ENCODE results near the gene SH2D1A. TPM values are rescaled to one million over a fixed set of nuclear protein-coding genes. Genes with fewer than 3 reads are reported as not detected.

The SH2D1A gene
- total and polyA plus RNA-seq, 2 of the 4 experiments (the other 2 are of a cell fraction) = not detected

DNA sequence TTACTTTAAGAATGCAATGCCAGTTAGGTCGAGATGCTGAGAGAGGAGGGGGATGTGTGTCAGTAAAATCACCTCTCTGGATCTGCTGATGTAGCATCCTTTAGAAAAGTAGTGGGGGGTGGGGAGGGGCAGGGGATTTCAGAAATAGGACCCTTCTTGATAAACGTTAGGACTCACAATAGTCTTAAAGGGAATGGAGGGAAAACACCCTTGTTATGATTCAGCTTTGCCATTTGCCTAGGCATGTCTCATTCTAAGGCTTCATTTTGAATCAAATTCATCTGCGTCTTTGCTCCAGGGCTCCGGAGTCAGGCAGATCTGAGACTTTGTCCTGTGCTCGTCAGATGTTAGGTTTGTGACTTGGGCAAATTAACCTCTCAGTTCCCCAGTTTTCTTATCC is 879 bp downstream of the SH2D1A start:
- H3K56ac ChIP-seq (ENCODE audit: extremely low read depth, insufficient read depth, low read length) = no peak overlapping the region
- ChIA-PET CTCF (no interaction called here), POLR2A (ENCODE audit: unreplicated experiment) (no interaction called here)
- H3K9ac ChIP-seq (ENCODE audit: low read depth, low read length) = no peak overlapping the region
- dilution Hi-C loops (cut with HindIII; ENCODE audit: low sequenced_read_pairs, unreplicated experiment) (no loop called here), in situ Hi-C loops (cut with MboI; ENCODE audit: low sequenced_read_pairs) (no loop called here), intact Hi-C loops (cut with micrococcal nuclease) (no loop called here)
- no peak overlapping the region for H2BK20ac ChIP-seq (ENCODE audit: low read depth, low read length)
- no peak overlapping the region for H3K14ac ChIP-seq (replicated peaks; ENCODE audit: low read depth, low read length)
- WGBS, 2 experiments (ENCODE audit: extremely low coverage in 2 of 2, insufficient read length in 1 of 2) = no CpG with 5 or more reads among the region's 5 CpGs
- H3K79me1 ChIP-seq (ENCODE audit: low read depth in 1 of 2, low read length in 2 of 2) = no peaks in the 10 kb centered on the region
- no peak for ATAC-seq (ENCODE audit: low read depth)
- no peak overlapping the region for H3K4me2 ChIP-seq (ENCODE audit: low read depth, low read length)
- H3K36me3 ChIP-seq (ENCODE audit: control insufficient read depth, insufficient read depth, low read length) = no peaks in the 10 kb centered on the region
- no peaks in the 10 kb centered on the region for H4K20me1 ChIP-seq (ENCODE audit: insufficient read depth, low read length)
- no peaks in the 10 kb centered on the region for H3K9me1 ChIP-seq (ENCODE audit: insufficient read depth, low read length)
- no peaks in the 10 kb centered on the region for H3K9me3 ChIP-seq (ENCODE audit: control insufficient read depth, insufficient read depth, low read length)
- H3K27me3 ChIP-seq (ENCODE audit: control insufficient read depth, insufficient read depth, low read length) = no peaks in the 10 kb centered on the region
- DNase-seq = no peak
- no peak overlapping the region for H4K91ac ChIP-seq (ENCODE audit: insufficient read depth, low read depth, low read length)
- H2AFZ ChIP-seq (replicated peaks; ENCODE audit: low read length, poor library complexity) = no peak overlapping the region
- no peak overlapping the region for H3K4ac ChIP-seq (ENCODE audit: low read depth, low read length)
- no peak overlapping the region for H2AK5ac ChIP-seq (ENCODE audit: low read depth, low read length)
- H3K27ac ChIP-seq (ENCODE audit: insufficient read depth, low read length) = no peak overlapping the region
- no peak overlapping the region for H3K23ac ChIP-seq (ENCODE audit: low read depth, low read length)
- no peak overlapping the region for H4K5ac ChIP-seq (ENCODE audit: low read depth, low read length)
- H2BK5ac ChIP-seq (ENCODE audit: low read depth, low read length, poor library complexity, severe bottlenecking) = no peak overlapping the region
- H4K8ac ChIP-seq (ENCODE audit: low read depth in 2 of 2, low read length in 2 of 2) = no peak overlapping the region
- H3K4me1 ChIP-seq (ENCODE audit: control insufficient read depth, insufficient read depth, low read length) = no peaks in the 10 kb centered on the region
- H2BK120ac ChIP-seq (ENCODE audit: low read depth, low read length) = no peak overlapping the region
- BruUV-seq (replicated peaks) = no TSS peak
- no peak overlapping the region for H2AK9ac ChIP-seq (replicated peaks; ENCODE audit: low read depth, low read length, poor library complexity)
- no peak overlapping the region for H3K18ac ChIP-seq (ENCODE audit: low read depth, low read length)
- no peak overlapping the region for H2BK15ac ChIP-seq (ENCODE audit: low read depth, low read length)
- H3K4me3 ChIP-seq (ENCODE audit: insufficient read depth, low read depth, low read length) = no peak overlapping the region
- TF ChIP-seq RCOR1 (IDR thresholded peaks at IDR 0.05; ENCODE audit: insufficient replicate concordance, low read length) (no peak), MAFK (IDR thresholded peaks at IDR 0.05; ENCODE audit: low read depth, low read length) (no peak)
